GM13977 (cell line): ENCODE measurements around the gene DBP.

ENCODE experiments used
- DNase-seq: peaks from one replicate; pipeline ENCODE4 v3.0.0; 2012; ENCODE audit warnings: low spot score
- in situ Hi-C: fragments of 300-500 bp; cut with MboI; formaldehyde crosslinking; loops from one replicate; pipeline ENCODE4 v1.12.0; 2022; ENCODE audit warnings: low sequenced_read_pairs, low pct_unique_long_range_greater_than_20kb, mixed read lengths, inconsistent platforms; ENCODE audit not compliant: unreplicated experiment
- TF ChIP-seq, protein P1 (sequence below): IDR thresholded peaks from 2 replicates; pipeline ENCODE4 v1.5.1; 2012; ENCODE audit warnings: mild to moderate bottlenecking, control low read depth; ENCODE audit not compliant: insufficient read depth; ENCODE audit errors: extremely low read depth, missing control alignments

DBP gene

DNA sequence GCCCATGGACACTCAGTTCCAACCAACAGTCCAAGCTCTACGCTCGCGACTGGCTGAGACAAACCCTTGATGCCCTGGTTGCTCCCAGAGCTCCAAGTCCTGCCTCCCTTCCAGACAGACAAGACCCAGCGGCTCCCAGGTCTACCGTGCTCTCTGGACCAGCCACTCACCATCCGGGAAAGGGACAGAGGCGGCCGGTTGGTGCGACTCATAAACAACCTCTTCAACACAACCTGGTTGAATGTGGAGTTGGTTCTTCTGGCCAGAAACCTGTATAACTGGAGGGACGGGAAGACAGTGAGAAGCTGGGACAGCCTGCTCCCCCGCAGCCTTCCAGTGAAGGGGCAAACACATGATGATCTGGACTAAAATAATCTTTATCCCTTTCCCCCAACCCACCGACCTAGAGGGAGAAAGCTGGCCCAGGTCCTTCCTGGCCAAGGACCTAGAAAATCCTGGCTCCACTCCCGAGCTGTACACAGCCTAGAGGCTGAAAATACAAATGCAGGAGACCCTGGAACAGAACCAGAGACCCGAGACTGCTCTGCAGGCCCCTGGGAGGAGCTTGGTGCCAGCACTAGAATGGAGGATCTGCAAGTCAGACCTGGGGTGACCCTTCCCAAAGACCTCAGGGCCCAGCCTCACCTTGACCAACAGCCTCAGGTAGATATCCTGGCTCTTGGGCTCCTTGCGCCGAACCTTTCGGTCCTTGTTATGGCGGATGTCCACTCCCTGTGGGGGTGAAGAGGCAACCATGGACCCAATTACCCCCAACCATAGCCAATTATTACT, 19.8 kb downstream of the DBP start:
- no peak for DNase-seq
- in situ Hi-C loops: no loop called here
- TF ChIP-seq, protein P1, sequence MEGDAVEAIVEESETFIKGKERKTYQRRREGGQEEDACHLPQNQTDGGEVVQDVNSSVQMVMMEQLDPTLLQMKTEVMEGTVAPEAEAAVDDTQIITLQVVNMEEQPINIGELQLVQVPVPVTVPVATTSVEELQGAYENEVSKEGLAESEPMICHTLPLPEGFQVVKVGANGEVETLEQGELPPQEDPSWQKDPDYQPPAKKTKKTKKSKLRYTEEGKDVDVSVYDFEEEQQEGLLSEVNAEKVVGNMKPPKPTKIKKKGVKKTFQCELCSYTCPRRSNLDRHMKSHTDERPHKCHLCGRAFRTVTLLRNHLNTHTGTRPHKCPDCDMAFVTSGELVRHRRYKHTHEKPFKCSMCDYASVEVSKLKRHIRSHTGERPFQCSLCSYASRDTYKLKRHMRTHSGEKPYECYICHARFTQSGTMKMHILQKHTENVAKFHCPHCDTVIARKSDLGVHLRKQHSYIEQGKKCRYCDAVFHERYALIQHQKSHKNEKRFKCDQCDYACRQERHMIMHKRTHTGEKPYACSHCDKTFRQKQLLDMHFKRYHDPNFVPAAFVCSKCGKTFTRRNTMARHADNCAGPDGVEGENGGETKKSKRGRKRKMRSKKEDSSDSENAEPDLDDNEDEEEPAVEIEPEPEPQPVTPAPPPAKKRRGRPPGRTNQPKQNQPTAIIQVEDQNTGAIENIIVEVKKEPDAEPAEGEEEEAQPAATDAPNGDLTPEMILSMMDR: no peak

DNA sequence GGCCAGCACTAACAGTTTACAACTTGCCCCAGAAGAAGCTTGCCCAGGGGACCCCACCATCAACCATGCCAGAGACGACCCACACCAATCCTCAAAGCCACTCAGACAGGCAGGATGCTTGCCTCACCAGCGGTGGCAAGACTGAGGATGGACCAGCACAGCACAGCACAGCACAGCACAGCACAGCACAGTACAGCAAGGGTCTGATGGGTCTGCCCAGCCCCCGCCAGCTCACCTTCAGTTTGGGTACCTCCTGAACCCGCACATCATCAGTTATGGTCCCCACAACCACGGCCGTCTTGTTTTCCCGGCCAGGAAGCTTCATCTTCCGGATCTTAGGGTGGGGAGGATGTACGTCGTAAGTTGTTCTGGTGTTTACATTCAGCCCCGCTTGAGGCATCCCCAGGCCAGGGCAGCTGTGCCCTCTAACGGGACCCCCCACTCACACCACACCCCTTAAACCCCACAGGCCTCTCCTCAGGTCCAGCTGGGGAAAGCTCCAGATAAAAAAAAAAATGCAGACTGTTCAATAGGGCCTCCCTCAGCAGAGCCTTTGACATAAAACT, 20.6 kb downstream of the DBP start:
- no peak for DNase-seq
- TF ChIP-seq, protein P1: no peak
- in situ Hi-C loops: no loop called here

DNA sequence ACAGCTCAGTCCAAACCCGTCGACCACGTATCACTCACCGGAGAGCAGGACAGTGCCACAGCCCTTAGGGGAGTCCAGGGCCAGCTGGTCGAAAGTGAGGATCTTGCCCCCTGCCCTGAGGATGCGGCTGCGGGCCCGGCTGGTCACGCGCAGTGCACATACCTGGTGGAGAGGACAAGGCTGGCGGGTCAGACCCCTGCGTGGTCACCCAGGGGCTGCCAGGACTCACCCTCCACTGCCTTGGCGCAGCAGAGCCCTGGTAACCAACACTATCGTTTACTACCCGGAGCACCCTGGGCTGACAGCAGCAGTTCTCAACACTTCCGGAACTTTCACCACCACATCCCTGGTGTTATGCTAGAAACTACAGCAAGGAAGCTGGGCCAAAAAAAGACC, 21.1 kb downstream of the DBP start:
- no peak for DNase-seq
- in situ Hi-C loops: no loop called here
- TF ChIP-seq, protein P1: no peak

DNA sequence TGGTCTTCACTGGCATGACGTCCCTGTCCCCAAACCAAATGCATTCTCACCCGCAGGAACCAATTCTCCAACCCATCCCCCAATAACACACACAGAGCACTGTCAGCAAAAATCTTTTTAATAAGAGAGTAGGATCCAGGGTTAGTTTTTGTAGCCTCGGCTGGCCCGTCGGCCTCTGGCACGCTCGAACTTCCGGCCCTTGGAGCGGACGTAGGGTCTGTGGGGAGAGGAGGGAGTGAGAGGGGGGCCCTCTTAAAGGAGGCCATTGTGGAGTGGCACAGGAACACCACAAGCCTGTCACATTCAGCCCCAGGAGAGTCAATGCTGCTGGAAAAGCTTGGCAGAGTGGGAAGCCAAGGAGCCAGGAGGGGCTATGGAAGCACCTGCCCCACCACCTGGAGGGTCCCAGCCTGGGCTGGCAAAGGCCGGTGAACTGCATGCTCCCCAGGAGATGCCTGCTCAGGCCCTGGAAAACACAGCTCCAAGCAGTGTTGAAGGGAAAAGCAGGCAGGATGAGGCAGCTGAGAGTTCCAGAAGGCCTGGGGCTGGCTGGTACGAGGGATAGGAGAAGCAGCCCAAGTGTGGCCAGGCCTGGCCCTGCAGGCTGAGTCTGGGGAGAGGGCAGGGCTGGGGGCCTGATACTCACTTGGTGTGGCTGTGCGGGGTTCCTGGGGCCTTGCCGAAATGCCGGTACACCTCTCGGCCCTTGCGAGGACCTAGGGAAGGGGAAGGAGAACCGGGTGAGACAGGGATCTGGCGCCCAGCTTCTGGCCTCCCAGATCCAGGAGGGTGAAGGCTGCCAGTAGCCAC, 21.7 kb downstream of the DBP start:
- DNase-seq: no peak
- TF ChIP-seq, protein P1: no peak
- in situ Hi-C loops: no loop called here

DNA sequence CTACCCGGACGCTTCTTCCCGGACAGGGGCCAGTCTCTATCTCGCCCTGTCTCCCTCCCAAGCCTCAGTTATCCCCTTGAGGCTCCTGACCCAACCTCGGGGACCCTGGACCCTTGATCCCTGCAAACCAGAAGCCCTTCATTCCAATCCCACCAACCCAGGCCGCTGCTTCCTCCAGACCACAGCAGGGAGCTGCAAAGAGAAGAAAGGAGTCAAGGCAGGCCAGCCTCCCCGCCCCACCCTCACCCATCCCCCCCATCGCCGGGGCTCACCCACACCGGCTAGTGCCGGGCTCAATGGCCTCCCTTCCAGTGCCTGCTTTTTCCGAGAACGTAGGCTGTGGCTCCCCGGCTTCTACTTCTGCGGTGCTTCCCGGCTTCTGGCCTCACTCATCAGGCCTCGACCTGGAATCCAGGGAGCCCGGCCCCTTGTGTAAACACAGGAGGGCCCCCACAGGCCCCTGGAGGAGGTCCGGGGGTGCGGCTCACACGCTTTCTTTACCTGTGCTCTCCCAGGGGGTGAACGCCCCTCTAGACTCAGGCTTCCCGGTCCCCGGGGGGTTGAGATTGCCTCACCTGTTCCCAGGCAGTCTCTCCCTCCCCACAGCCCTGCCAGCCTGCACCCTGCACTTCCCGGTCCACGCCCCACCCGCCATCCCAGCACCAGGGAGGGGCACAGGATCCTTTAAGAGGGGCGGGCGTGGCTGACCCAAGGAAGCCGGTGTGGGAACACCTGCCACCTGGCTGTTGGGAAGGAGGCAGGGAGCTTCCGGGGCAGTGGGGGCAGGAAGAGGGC, 22.5 kb downstream of the DBP start, which contains the start of gene FAM83E:
Gene FAM83E, minus strand, starts transcription at position 641 of the 795 bp plus-strand sequence. CDS start 1,704 bp downstream, outside the sequence.
- no peak for DNase-seq
- in situ Hi-C loops: no loop called here

More for the DNA sequence above, 22.5 kb downstream of the DBP start, which contains the start of gene FAM83E:
- TF ChIP-seq, protein P1: no peak
